Measurements from ENCODE around the gene EPG5.
"Not testable (repeated sequence)": the region's sequence is repeated elsewhere in the genome, so short reads cannot be mapped to it uniquely, and the experiment has no call there.

Gene EPG5, protein sequence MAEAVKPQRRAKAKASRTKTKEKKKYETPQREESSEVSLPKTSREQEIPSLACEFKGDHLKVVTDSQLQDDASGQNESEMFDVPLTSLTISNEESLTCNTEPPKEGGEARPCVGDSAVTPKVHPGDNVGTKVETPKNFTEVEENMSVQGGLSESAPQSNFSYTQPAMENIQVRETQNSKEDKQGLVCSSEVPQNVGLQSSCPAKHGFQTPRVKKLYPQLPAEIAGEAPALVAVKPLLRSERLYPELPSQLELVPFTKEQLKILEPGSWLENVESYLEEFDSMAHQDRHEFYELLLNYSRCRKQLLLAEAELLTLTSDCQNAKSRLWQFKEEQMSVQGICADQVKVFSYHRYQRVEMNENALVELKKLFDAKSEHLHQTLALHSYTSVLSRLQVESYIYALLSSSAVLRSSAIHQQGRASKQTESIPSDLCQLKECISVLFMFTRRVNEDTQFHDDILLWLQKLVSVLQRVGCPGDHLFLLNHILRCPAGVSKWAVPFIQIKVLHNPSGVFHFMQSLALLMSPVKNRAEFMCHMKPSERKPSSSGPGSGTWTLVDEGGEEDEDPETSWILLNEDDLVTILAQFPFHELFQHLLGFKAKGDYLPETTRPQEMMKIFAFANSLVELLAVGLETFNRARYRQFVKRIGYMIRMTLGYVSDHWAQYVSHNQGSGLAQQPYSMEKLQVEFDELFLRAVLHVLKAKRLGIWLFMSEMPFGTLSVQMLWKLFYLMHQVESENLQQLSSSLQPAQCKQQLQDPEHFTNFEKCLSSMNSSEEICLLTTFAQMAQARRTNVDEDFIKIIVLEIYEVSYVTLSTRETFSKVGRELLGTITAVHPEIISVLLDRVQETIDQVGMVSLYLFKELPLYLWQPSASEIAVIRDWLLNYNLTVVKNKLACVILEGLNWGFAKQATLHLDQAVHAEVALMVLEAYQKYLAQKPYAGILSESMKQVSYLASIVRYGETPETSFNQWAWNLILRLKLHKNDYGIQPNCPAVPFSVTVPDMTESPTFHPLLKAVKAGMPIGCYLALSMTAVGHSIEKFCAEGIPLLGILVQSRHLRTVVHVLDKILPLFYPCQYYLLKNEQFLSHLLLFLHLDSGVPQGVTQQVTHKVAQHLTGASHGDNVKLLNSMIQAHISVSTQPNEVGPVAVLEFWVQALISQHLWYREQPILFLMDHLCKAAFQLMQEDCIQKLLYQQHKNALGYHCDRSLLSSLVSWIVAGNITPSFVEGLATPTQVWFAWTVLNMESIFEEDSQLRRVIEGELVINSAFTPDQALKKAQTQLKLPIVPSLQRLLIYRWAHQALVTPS (N-terminal part only)

DNA sequence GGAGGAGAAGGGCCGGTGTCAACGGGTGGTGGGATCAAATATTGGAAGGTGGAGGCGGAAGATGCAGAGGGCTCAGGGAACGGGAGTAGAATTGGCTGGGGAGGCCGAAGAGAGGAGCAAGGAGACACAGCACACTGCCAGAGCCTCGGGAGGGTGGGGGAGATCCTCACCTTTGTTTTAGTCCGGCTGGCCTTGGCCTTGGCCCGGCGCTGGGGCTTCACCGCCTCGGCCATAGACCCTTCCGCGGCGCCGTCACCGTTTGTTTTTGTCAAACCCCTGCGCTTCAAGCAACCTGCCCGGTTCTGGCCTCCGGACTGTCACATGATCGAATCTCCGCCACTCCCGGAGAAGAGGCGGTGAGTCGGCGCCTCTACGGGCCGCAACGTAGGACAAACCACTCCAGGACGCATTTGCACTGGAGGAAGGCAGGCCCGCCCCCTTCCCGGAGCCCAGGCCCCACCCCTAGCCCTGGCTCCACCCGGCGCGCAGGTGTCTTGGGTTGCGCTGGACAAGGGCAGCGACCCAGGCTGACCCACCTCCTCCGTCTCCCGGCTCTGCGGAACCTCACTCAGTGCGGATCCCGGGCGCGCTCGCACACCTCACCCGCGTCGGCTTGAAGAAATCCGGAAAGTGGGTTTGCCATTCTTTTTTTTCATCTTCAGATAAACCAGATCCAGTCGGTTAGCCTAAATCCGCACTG is at the start of gene EPG5:
Gene EPG5 (minus strand): TSS at position 323 of the 700 bp plus-strand sequence. CDS start 90 bp downstream, at position 233.
- DNase-seq = peak; percentile 99

DNA sequence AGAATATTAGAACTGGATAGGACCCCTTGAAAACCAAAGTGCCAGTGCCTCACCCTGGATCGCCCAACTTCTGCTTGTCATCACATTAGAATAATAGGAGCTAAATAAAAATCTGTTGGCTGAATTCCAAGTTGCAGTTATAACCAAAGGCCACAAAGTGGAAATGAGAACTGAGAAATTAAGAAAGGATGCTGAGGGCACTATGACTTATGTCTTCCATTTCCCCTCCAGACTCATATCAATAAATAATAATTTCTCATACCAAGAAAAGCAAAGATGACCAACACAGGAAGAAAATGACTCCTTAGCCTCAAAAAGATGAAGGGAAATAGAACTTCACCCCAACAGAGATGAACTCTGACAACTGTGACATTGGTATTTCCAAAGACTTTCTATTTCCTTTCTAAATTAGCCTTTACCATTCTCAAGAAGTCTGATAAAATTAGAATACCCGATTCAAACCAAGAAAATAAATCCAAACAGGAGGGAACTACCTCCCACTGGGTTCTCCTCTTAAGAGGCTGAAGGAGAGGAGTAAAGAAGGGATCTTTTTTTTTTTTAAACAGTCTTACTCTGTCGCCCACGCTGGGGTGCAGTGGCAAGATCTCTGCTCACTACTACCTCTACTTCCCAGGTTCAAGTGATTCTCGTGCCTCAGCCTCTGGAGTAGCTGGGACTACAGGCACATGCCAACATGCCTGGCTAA is 46.5 kb upstream of the EPG5 start:
- DNase-seq = no peak

DNA sequence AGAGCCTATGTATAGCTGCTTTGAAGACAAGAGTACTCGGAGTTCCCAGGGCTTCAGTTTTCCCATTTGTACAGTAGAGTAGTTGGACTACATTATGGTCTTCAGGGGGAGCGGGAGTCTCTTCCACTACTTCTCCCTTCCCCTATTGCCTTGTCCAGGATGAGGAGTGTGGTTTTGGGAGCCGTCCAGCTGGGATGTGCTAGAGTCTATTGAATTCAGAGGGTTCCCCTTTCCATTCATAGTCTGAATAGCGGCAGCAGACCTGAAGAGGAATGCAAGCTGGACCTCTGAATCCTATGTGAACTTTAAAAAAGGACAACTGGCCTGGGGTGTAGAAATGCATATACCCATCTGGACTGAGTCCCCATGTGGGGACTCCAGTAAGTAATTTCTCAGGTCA is 43.5 kb upstream of the EPG5 start:
- no peak for DNase-seq

DNA sequence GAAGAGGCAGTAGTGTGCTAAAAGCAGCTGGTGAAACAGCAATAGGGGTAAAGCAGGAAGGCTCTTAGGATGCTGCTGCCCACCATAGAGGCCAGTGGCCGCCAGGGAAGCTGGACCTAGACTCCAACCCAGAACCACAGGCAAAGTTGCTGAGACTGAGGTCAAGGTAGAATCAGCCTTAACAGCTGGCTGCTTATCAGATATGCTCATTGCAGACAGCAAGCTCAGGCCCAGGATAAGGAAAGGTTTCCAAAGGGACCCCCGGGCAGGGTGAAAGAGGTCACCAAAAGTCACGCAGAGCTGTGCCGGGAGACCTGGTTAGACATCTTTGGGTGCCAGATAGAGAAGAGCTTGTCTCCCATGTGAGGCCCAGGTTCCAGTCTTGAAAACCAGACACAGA is 42.9 kb upstream of the EPG5 start:
- no peak for DNase-seq

DNA sequence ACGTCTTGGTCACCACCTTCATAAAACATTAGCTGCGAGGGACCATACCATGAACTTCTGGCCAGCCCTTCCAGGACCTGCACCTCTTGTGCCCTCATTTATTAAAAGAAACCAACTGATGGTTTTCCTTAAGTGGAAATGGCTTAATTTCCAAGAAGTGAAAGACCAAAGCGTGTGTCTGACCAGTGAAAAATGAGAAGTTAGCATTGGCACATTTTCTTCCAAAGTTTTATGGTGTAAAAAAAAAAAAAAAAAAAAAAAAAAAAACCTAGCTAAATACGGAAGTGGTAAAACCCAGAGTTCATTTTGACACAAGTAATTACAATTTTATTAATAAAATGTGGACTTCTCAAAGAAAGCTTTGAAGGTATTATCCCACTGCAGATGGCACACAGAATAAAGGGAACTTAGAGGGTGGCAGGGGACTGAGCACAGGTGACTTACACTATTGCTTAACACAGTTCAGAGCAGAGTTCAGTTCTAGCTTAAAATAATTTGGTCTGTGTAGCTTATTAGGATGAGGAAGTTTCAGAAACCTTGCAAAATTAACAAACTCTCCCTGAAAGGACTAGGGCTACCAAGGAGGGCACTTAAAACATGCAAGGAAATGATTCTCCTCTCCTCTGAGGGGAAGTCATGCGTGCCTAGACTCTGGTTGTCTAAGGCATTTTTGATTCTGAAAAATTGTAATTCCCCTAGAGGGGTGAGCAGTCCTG is 42.2 kb upstream of the EPG5 start:
- no peak for DNase-seq

DNA sequence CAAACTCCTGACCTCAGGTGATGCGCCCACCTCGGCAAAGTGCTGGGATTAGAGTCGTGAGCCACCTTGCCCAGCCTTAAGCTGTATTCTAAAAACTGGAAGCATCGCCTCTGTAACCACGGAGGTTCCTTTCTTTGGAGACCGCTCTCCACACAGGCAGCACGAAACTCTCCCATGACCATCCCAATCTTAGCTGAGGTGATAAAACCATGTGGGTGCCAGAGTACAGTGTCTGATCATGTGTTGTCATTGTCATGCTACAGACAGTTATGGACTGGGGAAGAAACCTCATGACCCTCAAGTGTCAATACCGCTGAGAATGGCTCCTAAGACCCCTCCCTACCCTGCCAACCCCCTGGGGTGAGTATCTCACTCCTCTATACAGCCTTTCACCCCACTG is 41.4 kb upstream of the EPG5 start:
- DNase-seq = no peak

DNA sequence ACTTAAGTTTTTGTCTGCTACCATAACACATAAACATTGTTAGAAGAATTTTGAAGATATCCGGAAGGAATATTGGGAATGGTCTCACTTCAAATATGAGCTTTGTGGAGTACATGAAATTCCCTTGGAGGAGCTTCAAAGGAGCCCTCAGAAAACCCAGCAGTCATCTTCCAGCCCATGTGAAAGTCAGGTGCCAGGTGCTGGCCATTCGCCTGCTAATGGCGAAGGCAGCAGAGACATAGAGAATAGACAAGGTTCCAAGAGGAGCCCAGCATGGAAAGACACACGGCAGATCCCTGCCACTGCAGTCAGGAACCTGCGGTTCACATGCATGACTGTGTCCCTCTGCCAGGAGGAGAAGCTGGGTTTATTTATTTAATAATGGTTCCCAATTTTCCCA is 40.0 kb upstream of the EPG5 start:
- DNase-seq = no peak

DNA sequence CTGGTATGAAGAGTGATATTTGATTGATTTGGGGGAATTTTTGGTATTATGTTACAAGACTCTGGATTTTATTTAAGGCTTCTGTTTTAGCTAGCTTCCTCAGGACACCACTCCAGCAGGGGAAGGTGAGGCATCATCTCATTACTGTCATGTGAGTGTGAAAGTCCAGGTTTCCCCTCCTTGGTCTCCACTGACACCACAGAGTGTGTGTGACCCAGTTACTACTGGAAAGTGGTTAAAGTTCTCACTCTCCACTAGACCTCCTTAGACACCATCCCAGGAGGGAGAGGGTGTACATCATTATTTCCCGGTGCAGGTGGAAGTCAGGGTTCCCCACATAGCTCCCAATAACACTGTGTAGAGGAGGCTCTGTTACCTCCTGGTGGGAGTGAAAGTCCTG is 35.8 kb upstream of the EPG5 start:
- DNase-seq = no peak

DNA sequence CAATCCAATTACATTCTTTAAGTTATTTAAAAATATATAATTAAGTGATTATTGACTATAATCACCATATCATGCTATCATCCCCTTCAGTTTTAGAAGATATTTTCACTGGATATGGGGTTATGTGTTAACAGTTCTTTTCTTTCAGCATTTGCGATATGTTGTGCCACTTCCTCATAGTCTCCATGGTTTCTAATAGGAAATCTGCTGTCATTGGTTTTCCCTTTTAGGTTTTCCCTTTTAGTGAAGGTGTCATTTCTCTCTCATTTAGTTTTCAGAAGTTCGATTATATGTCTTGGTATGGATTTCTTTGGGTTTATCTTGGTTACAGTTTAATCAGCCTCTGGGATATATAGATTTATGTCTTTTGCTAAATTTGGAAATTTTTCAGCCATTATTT is 34.8 kb upstream of the EPG5 start:
- DNase-seq = no peak

DNA sequence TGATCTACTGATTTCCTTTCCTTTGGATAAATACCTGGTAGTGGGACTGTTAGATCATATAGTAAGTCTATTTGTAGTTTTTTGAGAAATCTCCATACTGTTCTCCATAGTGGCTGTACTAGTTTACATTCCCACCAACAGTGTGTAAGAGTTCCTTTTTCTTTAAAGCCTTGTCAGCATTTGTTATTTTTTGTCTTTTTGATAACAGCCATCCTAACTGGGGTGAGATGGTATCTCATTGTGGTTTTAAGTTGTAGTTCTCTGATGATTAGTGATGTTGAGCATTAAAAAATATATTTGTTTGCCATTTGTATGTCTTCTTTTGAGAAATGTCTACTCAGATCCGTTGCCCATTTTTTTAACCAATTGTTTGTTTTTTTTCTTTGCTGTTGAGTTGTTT is 33.9 kb upstream of the EPG5 start:
- DNase-seq = no peak

DNA sequence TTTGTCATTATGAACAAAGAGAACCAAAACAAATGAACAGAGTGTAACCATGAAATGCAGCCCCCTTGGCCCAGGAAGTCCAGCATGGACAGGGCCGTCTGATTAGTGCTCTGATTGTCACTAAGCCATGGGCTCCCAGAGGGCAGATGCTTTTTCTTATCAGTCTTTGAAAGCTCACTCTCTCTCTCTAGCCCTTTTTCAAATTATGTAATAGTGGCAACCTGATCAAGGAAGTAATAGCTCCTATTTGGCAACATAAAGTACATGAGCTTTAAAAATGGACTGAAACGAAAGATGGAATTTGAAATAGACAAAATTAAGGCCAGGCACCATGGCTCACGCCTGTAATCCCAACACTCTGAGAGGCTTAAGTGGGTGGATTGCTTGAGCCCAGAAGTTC is 32.4 kb upstream of the EPG5 start:
- DNase-seq = no peak

DNA sequence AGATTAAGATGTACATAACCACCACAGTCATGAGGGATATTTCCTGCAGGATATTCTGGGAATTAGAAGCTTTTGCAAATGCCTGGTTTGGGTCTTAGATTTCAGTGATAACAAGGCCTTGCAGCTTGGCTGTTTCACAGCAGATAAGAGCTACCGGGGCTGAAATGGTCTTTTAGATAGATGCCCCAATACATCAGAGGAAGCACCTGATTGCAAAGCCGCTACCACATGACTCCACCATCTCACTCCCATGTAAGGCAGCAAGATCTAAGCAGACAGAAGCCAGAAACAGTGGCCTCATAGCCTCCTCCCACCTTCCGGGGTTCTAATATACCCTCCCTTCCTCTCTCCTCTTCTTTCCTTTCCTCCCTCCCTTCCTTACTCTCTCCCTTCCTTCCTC is 31.1 kb upstream of the EPG5 start:
- DNase-seq = no peak

DNA sequence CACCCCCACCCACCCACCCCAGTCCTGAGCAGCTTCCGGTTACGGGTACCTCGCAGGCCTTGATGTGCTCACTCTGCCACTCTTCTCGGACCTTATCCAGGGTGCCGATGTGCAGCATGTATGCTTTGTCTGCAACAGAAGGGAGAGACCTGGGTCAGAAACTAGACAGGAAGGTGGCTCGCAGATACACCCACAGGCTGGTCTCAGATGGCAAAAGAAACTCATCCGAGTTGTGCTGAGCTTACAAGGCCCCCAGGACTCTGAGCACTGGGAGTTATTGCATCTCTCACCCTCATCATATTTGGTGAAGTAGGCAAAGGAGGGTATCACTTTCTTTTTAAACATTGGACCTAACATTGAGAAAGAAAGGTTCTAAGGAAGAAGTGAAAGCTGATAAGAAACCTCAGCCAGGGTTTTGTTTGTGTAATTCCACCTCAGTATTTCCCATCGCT is 30.6 kb upstream of the EPG5 start:
- DNase-seq = no peak

DNA sequence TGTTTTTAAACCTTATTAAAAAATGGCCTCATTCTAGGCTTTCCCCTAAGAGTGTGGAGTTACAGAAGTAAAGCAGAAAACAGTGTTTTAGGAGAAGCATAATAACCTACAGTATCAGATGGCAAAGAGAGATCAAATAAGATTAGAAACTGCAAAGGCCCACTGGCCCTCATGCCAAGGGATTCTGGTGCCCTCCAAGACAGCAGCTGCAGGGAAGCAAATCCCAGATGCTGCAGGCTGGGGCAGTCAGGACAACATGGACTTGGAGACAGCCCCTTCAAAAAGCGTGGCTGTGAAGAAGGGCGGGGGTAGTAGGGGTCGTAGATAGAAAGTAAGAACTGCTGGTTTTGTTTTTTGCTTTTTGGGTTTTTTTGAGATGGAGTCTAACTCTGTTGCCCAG is 28.3 kb upstream of the EPG5 start:
- DNase-seq = no peak

DNA sequence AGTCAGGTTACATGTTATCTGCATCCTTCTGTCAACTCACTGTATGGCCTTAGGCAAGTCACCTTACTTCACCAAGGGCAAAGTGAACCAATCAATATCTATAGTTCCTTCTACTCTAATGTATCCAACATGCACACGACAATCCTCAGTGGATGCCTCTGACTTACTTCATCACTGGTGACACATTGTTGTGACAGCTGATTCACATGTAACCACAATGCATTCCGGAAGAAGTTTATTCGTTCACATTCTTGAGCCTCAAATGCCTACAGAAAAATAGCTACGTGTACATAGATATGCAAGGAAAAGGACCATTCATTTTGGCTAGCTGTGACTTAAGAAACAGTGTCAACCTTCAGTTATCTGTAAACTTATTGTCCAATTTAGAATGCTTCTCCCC is 26.3 kb upstream of the EPG5 start:
- DNase-seq = peak; percentile 37

DNA sequence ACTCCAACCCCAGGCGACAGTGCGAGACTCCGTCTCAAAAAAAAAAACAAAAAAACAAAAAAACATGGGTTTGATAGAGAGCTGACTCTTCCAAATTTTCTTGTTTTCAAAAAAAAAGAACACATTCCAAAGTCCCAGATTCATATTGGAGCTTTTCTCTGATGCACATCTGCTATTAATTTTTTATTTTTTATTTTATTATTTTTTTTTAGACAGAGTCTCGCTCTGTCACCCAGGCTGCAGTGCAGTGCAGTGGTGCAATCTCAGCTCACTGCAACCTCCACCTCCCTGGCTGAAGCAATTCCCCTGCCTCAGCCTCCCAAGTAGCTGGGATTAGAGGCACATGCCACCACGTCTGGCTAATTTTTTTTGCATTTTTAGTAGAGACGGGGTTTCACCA is 25.4 kb upstream of the EPG5 start:
- DNase-seq = not testable (repeated sequence)

DNA sequence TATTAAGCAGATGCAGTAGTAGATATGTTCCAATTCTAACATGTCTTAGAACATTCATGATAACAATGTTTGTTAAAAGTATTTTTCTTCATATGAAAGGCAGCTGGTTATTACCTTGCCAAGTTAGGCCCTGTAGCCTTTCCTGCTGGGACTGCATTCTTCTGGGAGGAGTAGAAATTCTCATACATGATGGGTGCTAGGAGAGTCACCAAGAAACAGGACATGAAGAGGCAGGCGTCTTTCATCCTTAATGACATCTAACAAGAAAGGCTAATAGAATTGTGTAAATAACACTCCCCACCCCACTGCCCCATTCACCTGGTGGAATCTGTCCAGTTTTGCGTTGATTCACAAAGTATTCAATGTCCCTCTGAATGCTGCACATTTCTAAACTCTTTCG is 24.7 kb upstream of the EPG5 start:
- no peak for DNase-seq

DNA sequence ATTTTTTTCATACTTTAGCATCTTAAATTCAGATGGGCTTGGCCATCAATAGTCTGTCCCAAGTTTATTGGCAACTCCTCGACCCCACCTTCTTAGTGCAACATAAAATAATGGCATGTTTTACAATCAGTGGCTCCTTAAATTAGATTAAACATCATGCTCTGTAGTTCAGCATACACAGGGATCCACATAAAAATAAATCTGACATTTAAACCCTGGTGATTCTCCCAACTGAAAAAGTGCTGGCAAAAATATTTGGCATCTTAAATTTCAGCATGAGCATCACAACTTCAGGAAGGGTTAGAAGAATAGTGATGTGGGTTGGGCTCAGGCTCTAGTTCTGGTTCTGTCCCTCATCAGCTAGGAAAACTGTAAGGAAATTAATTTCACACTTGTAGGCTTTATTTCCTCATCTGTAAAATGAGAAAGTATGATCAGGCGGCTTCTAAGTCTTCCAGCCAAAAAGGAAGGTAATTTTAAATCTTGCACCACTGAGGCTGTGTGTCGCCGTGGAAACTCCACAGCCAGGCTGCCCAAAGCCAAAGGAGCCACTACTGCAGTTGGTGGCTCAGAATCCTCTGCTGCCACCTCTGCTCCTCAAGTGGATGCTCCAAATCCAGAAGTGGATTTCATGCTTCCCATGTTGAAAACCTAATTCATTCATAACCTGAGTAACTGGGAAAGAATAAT is 17.6 kb upstream of the EPG5 start:
- no peak for DNase-seq

DNA sequence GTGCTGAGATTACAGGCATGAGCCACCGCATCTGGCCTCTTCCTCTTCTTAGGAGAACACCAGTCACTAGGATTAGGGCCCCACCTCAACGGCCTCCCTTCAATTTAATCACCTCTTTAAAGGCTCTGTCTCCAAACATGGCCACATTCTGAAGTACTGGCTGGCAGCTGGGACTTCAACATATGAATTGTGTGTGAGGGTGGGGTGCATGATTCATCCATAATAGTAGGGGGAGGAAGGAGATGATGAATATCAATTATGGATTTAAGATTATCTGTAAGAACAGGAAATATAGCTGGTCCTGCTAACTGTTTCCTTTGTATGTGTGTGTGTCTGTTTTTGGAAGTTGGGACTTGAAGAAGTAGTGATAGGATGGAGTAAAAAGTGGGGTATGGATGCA is 14.7 kb upstream of the EPG5 start:
- no peak for DNase-seq

DNA sequence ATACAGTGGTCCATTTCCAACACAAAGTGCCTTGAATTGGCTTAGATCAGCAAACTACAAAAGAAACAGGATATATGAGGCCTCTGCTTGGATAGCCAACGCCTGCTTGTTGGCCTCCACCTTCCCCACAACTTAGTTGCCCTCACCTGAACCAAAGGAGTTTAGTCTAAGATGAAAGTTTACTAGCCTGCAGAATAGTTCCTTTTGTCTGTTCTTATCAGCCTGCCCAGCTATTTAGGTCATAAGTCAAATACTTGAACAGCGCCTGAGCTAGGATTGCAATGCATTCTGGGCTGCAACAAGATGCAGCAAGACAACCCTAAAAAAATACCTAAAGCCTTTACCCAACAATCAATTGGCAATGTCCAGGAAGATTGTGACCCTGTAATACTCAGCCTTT is 13.1 kb upstream of the EPG5 start:
- no peak for DNase-seq

DNA sequence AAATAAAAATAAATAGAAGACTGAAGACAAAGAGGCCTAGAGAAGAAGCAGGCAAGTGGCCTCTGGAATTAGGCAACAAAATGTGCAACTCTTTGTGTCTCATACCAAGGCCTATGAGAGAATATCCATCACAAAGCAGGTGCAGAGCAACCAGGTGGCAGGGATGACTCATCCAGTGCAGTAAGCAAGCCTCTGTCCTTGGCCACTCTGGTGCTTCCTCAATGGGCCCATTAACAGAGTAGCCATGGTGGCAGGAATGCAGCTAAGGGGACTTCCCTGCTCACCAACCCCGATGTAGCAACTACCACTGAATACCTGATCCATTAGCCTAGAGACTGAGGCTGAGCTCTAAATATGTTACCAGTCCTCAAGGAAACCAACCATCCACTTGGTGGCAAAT is 11.0 kb upstream of the EPG5 start:
- DNase-seq = peak; percentile 69
